T-helper 2 cell treated with Interferon-gamma antibody and Interleukin-4, amounts not matched to agents 100 ng/mL and 5 ng/mL, for 36 hours (primary cell): ENCODE results near the gene PRKAR1A. TPM values are rescaled to one million over a fixed set of nuclear protein-coding genes. Genes with fewer than 3 reads are reported as not detected.

Experiments
- intact Hi-C: fragments of 100-400 bp; cut with micrococcal nuclease; formaldehyde crosslinking; loops from one replicate; pipeline ENCODE4 v1.15.1; 2023
- total RNA-seq: library from RNA; stranded (reverse); gene quantifications from 2 replicates; pipeline ENCODE4 v1.2.3, GENCODE V29; 2022

The PRKAR1A gene
- total RNA-seq, 1 donor from 2014 or later, result 190 TPM

GRCh38 chr17:68535922-68536321 lies 23.7 kb downstream of the PRKAR1A start:
- intact Hi-C loops, result loop anchor here (5.0 kb wide), 1 partner anchor 221 kb away; no protein-coding TSS in a partner anchor

GRCh38 chr17:68539548-68540467 lies 27.6 kb downstream of the PRKAR1A start:
- intact Hi-C loops, result loop anchor here (5.0 kb wide), 1 partner anchor 217 kb away; no protein-coding TSS in a partner anchor

GRCh38 chr17:68540981-68541380 lies 28.8 kb downstream of the PRKAR1A start:
- intact Hi-C loops, result no loop called here

DNA sequence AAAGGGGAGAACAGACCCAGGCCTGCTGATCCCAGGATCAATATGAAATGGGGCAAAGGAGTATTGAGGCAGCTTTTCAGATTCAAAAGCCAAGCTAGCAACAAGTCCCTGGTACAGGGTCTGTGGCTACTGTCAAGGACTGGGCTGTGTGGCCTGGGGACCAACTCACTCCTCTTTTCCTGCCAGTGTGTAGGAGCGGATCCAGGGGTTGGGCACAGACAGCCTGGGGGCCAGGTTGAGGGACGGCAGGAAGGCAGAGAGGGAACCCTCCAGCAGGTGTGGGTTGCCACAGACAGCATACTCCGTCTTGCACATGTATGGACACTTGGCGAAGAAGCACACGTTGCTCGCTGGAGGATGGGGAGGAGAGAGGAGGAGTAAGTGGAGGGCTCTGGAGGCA lies 29.6 kb downstream of the PRKAR1A start:
- intact Hi-C loops, result no loop called here

DNA sequence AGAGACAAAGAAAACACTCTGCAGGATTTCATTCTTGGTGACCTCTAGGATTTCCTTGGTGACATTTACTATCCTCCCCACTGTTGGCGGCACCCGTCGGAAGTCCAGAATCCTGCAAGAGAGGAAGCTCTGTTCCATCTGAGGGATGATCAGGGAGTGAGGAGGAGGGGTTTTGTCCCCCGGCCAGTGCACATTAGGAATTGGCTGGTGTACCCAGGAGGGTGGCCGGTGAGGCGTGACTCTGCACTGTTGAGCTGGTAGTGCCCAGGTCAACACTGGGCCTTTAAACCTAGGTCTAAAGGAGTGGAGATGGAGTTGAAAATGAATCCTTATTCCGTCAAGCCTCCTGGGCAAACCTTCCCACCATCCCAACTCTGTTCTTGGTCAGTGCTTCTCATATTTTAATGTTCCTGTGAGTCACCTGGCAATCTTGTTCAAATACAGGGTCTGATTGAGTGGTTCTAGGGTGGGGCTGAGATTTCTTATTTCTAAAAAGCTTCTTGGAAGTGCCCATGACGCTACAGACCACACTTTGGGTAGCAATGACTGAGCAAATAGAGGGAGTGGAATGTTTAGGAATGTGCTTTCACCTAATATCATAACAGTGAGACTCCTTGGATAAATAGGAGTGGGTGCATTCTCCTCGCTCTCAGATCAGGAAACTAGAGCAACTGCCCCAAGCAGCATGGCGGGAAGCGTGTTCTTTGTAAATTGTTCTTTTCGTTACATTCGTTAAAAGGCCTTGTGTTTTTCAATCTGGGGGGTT lies 30.7 kb downstream of the PRKAR1A start:
- intact Hi-C loops, result no loop called here

- intact Hi-C loops, result no loop called here
Measured at GRCh38 chr17:68544111-68544915, 32.1 kb downstream of the PRKAR1A start.

DNA sequence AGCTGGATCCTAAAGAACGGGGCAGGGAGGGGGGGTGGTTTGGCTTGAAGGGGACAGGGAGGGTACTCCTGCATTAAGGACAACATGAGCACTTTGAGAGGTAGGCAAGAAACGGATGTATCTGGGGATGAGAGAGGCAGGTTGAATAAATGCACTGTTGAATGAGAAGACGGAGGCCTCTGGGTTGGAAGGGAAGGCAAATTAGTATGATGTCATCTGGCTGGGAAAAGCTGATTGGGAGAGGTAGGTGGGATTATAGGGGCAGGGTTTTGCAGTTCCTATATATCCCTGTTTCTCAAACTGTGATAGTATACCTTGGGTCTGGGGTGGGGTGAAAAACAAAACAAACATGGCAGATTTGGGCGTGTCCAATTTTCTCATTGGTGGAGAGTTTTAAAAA lies 44.3 kb downstream of the PRKAR1A start:
- intact Hi-C loops, result no loop called here

- intact Hi-C loops, result no loop called here
Measured at GRCh38 chr17:68559316-68559715, 47.1 kb downstream of the PRKAR1A start.

GRCh38 chr17:68560966-68561720 lies 48.9 kb downstream of the PRKAR1A start:
- intact Hi-C loops, result no loop called here

- intact Hi-C loops, result no loop called here
Measured at GRCh38 chr17:68562736-68563135, 50.5 kb downstream of the PRKAR1A start.

GRCh38 chr17:68564415-68565111 lies 52.3 kb downstream of the PRKAR1A start:
- intact Hi-C loops, result no loop called here

DNA sequence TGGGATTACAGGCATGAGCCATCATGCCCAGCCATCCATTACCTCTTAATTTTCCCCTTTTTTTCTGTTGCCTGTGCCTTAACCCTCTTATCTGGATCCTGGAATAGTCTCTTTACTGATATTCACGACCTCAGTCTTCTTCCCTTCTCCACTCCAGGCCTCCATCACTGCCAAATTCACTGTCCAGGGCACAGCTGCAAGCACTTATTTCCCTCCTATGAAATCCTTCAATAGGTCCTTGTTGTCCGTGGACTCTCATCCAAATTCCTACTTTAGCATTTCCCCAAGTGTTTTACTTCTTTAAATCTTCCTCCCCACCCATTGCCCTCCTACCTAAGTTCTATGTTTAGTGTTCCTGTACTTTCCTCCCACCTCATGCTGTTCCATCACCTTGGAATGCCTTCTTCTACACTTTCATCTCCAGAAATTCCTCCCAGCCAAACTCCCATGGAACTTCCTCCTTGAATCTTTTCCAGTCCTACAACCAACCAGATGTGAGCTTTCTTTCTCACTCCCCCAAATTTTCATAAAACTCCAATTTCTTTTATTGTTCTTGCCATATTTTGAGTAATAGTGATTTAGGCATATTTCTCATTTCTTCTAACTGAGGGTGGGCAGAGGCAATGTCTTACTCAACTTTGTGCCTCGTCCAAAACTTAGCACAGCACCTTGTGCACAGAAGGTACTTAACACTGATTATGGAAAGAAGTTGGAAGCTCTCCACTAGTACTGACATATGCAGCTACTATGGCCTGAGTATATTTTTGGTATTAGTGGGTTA lies 53.6 kb downstream of the PRKAR1A start:
- intact Hi-C loops, result no loop called here

DNA sequence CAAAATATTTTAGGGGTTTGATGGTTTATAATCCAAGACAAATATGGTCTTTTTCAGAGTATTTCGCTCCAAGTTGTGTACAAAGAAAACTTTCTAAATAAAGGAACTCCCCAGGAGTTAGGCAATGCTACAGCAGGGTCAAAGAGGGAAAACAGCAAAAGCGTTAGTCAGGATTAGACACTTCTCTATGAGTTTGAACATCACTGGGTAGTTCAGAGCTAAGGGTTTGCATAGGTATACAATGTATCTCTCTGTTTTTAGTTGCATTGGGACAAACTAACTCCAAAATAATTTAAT lies 54.2 kb downstream of the PRKAR1A start:
- intact Hi-C loops, result no loop called here

GRCh38 chr17:68567035-68567434 lies 54.8 kb downstream of the PRKAR1A start:
- intact Hi-C loops, result no loop called here

- intact Hi-C loops, result no loop called here
Measured at GRCh38 chr17:68567581-68567980, 55.4 kb downstream of the PRKAR1A start.

DNA sequence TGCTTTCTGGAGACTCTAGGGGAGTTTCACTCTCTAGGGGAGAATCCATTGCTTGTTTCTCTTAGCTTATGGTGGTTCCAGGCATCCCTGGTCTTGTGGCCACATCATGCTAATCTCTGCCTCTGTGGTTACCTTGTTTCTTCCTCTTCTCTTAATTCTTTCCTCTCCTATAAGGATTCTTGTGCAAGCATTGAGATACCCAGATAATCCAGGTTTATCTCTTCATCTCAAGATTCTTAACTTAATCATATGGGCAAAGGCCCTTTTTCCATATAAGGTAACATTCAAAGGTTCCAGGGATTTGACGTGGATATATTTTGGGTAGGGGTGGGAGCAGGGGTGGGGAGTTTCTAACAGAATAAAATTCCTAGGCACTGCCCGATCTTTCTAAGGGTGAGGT lies 56.4 kb downstream of the PRKAR1A start:
- intact Hi-C loops, result no loop called here

- intact Hi-C loops, result no loop called here
Measured at GRCh38 chr17:68569346-68569745, 57.1 kb downstream of the PRKAR1A start.

GRCh38 chr17:68570526-68570925 lies 58.3 kb downstream of the PRKAR1A start:
- intact Hi-C loops, result no loop called here

- intact Hi-C loops, result no loop called here
Measured at GRCh38 chr17:68572138-68572842, 60.1 kb downstream of the PRKAR1A start.
